MCF 10A (cell line): Measurements from ENCODE around the gene RCAN2. TPM values are rescaled to one million over a fixed set of nuclear protein-coding genes. Genes with fewer than 3 reads are reported as not detected.

Source experiments
- BruUV-seq: library from RNA; stranded (reverse); fragments of 400-500 nt; replicated peaks from 2 replicates; lab custom pipeline; 2021; lab: Mats Ljungman, UMichigan
- CTCF ChIA-PET: fragments of 300-600 bp; sonication (Branson Sonifier 250); formaldehyde crosslinking; extraction: SDS; loops from one replicate; lab custom pipeline; 2021; ENCODE audit warnings: antibody characterized with exemption, inconsistent platforms; lab: Yijun Ruan, JAX
- POLR2A ChIA-PET: fragments of 300-600, 350-650 bp; sonication (Branson Sonifier 250); formaldehyde crosslinking; extraction: SDS; loops from one replicate; lab custom pipeline; 2020; ENCODE audit warnings: antibody characterized with exemption, inconsistent platforms; lab: Yijun Ruan, JAX
- DNase-seq: peaks from one replicate; pipeline ENCODE4 v3.0.0-alpha.2; 2018; ENCODE audit not compliant: unreplicated experiment
- H3K27ac Mint-ChIP-seq: one replicate; pipeline ENCODE4 v1.8.0; 2022; ENCODE audit warnings: mild to moderate bottlenecking, low read depth, mixed read lengths; ENCODE audit not compliant: unreplicated experiment
- H3K27me3 Mint-ChIP-seq: one replicate; pipeline ENCODE4 v1.8.0; 2022; ENCODE audit warnings: mixed read lengths; ENCODE audit not compliant: insufficient read depth, unreplicated experiment
- H3K36me3 Mint-ChIP-seq: one replicate; pipeline ENCODE4 v1.8.0; 2022; ENCODE audit warnings: mild to moderate bottlenecking, moderate library complexity, mixed read lengths; ENCODE audit not compliant: insufficient read depth, unreplicated experiment
- H3K4me1 Mint-ChIP-seq: one replicate; pipeline ENCODE4 v1.8.0; 2022; ENCODE audit warnings: mixed read lengths; ENCODE audit not compliant: insufficient read depth, unreplicated experiment
- H3K4me3 Mint-ChIP-seq: one replicate; pipeline ENCODE4 v1.8.0; 2022; ENCODE audit warnings: mild to moderate bottlenecking, moderate library complexity, mixed read lengths; ENCODE audit not compliant: unreplicated experiment
- H3K9me3 Mint-ChIP-seq: one replicate; pipeline ENCODE4 v1.8.0; 2022; ENCODE audit warnings: mixed read lengths; ENCODE audit not compliant: unreplicated experiment
- CTCF ChIP-seq: fragments of 200-600 bp; IDR thresholded peaks from one replicate; pipeline ENCODE4 v1.8.0; 2022; ENCODE audit warnings: antibody characterized with exemption, mild to moderate bottlenecking; ENCODE audit not compliant: unreplicated experiment
- intact Hi-C: fragments of 100-400 bp; cut with micrococcal nuclease; formaldehyde crosslinking; loops from 2 replicates; pipeline ENCODE4 v1.14.1; 2022
- total RNA-seq: library from RNA; stranded (reverse); gene quantifications from 2 replicates; pipeline ENCODE4 v1.2.3, GENCODE V29; 2022

The RCAN2 gene
- total RNA-seq, 1 experiment from 2014 or later, result 0.09 TPM

- Mint-ChIP-seq H3K4me3 (no peak overlapping the region), H3K36me3 (no peaks in the 10 kb centered on the region), H3K9me3 (no peaks in the 10 kb centered on the region), H3K27me3 (no peaks in the 10 kb centered on the region), H3K4me1 (peaks cover 16% of the 10 kb centered on the region), H3K27ac (no peak overlapping the region)
- POLR2A ChIA-PET, result no interaction called here
- no TSS peak for BruUV-seq
- CTCF ChIA-PET, result no interaction called here
- intact Hi-C loops, result no loop called here
- DNase-seq, result no peak
- no peak for TF ChIP-seq CTCF
These were observed 35.0 kb downstream of the RCAN2 start for GRCh38 chr6:46456297-46456696.

- CTCF ChIA-PET, result no interaction called here
- H3K36me3 Mint-ChIP-seq, result no peaks in the 10 kb centered on the region
- DNase-seq, result no peak
- H3K4me1 Mint-ChIP-seq, result peaks cover 16% of the 10 kb centered on the region
- H3K27ac Mint-ChIP-seq, result no peak overlapping the region
- no peaks in the 10 kb centered on the region for H3K27me3 Mint-ChIP-seq
- POLR2A ChIA-PET, result no interaction called here
- no peak overlapping the region for H3K4me3 Mint-ChIP-seq
- TF ChIP-seq CTCF, result no peak
- intact Hi-C loops, result no loop called here
- H3K9me3 Mint-ChIP-seq, result no peaks in the 10 kb centered on the region
- BruUV-seq, result no TSS peak
These were observed 36.6 kb downstream of the RCAN2 start for GRCh38 chr6:46454691-46455090.

GRCh38 chr6:46453741-46454316 lies 37.4 kb downstream of the RCAN2 start:
- no peak overlapping the region for H3K4me3 Mint-ChIP-seq
- DNase-seq, result peak; percentile 26

GRCh38 chr6:46453216-46453615 lies 38.0 kb downstream of the RCAN2 start:
- no peaks in the 10 kb centered on the region for H3K27me3 Mint-ChIP-seq
- H3K4me3 Mint-ChIP-seq, result no peak overlapping the region
- ChIA-PET POLR2A (no interaction called here), CTCF (no interaction called here)
- H3K36me3 Mint-ChIP-seq, result no peaks in the 10 kb centered on the region
- H3K4me1 Mint-ChIP-seq, result peaks cover 16% of the 10 kb centered on the region
- no peak for TF ChIP-seq CTCF
- intact Hi-C loops, result no loop called here
- H3K9me3 Mint-ChIP-seq, result no peaks in the 10 kb centered on the region
- peak; percentile 42 for DNase-seq
- BruUV-seq, result no TSS peak
- H3K27ac Mint-ChIP-seq, result peak overlapping the region; percentile 39

More at GRCh38 chr6:46453741-46454316, 37.4 kb downstream of the RCAN2 start:
- CTCF ChIA-PET, result no interaction called here
- intact Hi-C loops, result no loop called here
- Mint-ChIP-seq H3K27me3 (no peaks in the 10 kb centered on the region), H3K4me1 (peaks cover 16% of the 10 kb centered on the region), H3K27ac (peak overlapping the region; percentile 39), H3K9me3 (no peaks in the 10 kb centered on the region), H3K36me3 (no peaks in the 10 kb centered on the region)
- POLR2A ChIA-PET, result no interaction called here
- TF ChIP-seq CTCF, result no peak
- no TSS peak for BruUV-seq
